HepG2 (cell line): ENCODE results near the gene MCM10. TPM values are rescaled to one million over a fixed set of nuclear protein-coding genes. Genes with fewer than 3 reads are reported as not detected.

Experiments
- ATAC-seq: fragments of 200-7000 bp; cut with Tn5 transposase; 3 replicates; pipeline ENCODE4 v1.9.1; 2020; ENCODE audit warnings: mild to moderate bottlenecking, moderate library complexity
- BruUV-seq: library from RNA; stranded (reverse); fragments of 400-500 nt; replicated peaks from 2 replicates; lab custom pipeline; 2021; lab: Mats Ljungman, UMichigan
- CTCF ChIA-PET: fragments of 300-600 bp; formaldehyde crosslinking; extraction: SDS; loops from one replicate; lab custom pipeline; 2021; ENCODE audit warnings: low total read pairs, inconsistent platforms, low intra/inter-chr PET ratio; lab: Yijun Ruan, JAX
- POLR2A ChIA-PET: fragments of 350-600 bp; sonication (Branson Sonifier 250); formaldehyde crosslinking; loops from one replicate; lab custom pipeline; 2020; ENCODE audit warnings: antibody characterized with exemption, inconsistent platforms; lab: Yijun Ruan, JAX
- DNase-seq: peaks from one replicate; pipeline ENCODE4 v3.0.0-alpha.2; 2015; ENCODE audit warnings: low spot score
- FAIRE-seq: peaks from 3 replicates; lab custom pipeline; 2011; peaks lifted over from hg19 to GRCh38; lab: Jason Lieb, UNC
- H2AFZ ChIP-seq: one replicate; pipeline ENCODE4 v1.6.1; 2011; ENCODE audit warnings: low read length, inconsistent platforms
- H3K27ac ChIP-seq: fragments of 300-600 bp; 3 replicates; pipeline ENCODE4 v1.8.0; 2011; ENCODE audit warnings: mixed run types, mild to moderate bottlenecking, mixed read lengths, low read length, inconsistent platforms; ENCODE audit not compliant: insufficient read depth; ENCODE audit errors: extremely low read length
- H3K27me3 ChIP-seq, 2 experiments: fragments of 200-600 bp in 1 of 2; 2 replicates in 1 of 2; 3 replicates in 1 of 2; pipeline versions ENCODE4 v1.6.0 to v1.8.0; 2011; ENCODE audit warnings: low read length in 2 of 2, mild to moderate bottlenecking in 2 of 2, moderate library complexity in 2 of 2, inconsistent platforms in 1 of 2; ENCODE audit not compliant: insufficient read depth in 2 of 2, control insufficient read depth in 1 of 2
- H3K36me3 ChIP-seq, 2 experiments: fragments of 200-600 bp in 1 of 2; replicated peaks in 1 of 2; 2 replicates in 1 of 2; 3 replicates in 1 of 2; pipeline versions ENCODE4 v1.5.1 to v1.8.0; 2011; ENCODE audit warnings: low read length in 2 of 2, inconsistent platforms in 1 of 2; ENCODE audit not compliant: insufficient read depth in 2 of 2, control insufficient read depth in 1 of 2
- H3K4me1 ChIP-seq: 2 replicates; pipeline ENCODE4 v1.5.1; 2012; ENCODE audit warnings: low read length, inconsistent platforms; ENCODE audit not compliant: insufficient read depth
- H3K4me2 ChIP-seq: 2 replicates; pipeline ENCODE4 v1.6.0; 2011; ENCODE audit warnings: low read depth, low read length, inconsistent platforms
- H3K4me3 ChIP-seq, 3 experiments: fragments of 200-600 bp in 1 of 3; sonication (generic), shearing (Covaris generic) in 1 of 3; replicated peaks in 1 of 3; 2 replicates each; pipeline ENCODE4 v1.5.1; 2011 to 2016; ENCODE audit warnings: low read length in 3 of 3, inconsistent platforms in 2 of 3, low read depth in 2 of 3, mild to moderate bottlenecking in 2 of 3, control low read depth in 1 of 3, mixed read lengths in 1 of 3; ENCODE audit not compliant: insufficient read depth in 1 of 3
- H3K79me2 ChIP-seq: one replicate; pipeline ENCODE4 v1.6.1; 2011; ENCODE audit warnings: low read length, inconsistent platforms; ENCODE audit not compliant: insufficient read depth
- H3K9ac ChIP-seq: 2 replicates; pipeline ENCODE4 v1.6.0; 2011; ENCODE audit warnings: mild to moderate bottlenecking, low read depth, low read length, inconsistent platforms; ENCODE audit not compliant: insufficient read depth
- H3K9me3 ChIP-seq: 2 replicates; pipeline ENCODE4 v1.5.1; 2012; ENCODE audit warnings: mild to moderate bottlenecking, low read length
- H4K20me1 ChIP-seq: 2 replicates; pipeline ENCODE4 v1.6.0; 2011; ENCODE audit warnings: inconsistent platforms, mild to moderate bottlenecking, low read length, moderate library complexity; ENCODE audit not compliant: insufficient read depth
- CEBPG ChIP-seq: IDR thresholded peaks from 2 replicates; pipeline ENCODE4 v1.6.1; 2016
- KDM5A ChIP-seq: fragments of 200-600 bp; sonication (generic); IDR thresholded peaks from 2 replicates; pipeline ENCODE4 v1.7.0; 2018; ENCODE audit warnings: antibody characterized with exemption, mild to moderate bottlenecking, low read length, borderline replicate concordance
- POLR2AphosphoS5 ChIP-seq: IDR thresholded peaks from 2 replicates; pipeline ENCODE4 v1.6.1; 2012; ENCODE audit warnings: low read depth, low read length
- POLR2G ChIP-seq: fragments of 200-400 bp; formaldehyde crosslinking; IDR thresholded peaks from 2 replicates; pipeline ENCODE4 v1.6.1; 2018; ENCODE audit warnings: mild to moderate bottlenecking, low read depth, low read length, moderate library complexity
- XBP1 ChIP-seq: sonication (generic); formaldehyde crosslinking; IDR thresholded peaks from 2 replicates; pipeline ENCODE4 v1.5.0; 2020; ENCODE audit warnings: missing genetic modification reagents
- ZFP1 ChIP-seq: IDR thresholded peaks from 2 replicates; pipeline ENCODE4 v1.6.1; 2016
- ZFP36L1 ChIP-seq: sonication (generic); formaldehyde crosslinking; IDR thresholded peaks from 2 replicates; pipeline ENCODE4 v1.8.0; 2022; ENCODE audit warnings: mild to moderate bottlenecking, missing genetic modification reagents, moderate library complexity
- ZNF263 ChIP-seq: sonication (generic); formaldehyde crosslinking; IDR thresholded peaks from 2 replicates; pipeline ENCODE4 v1.4.0; 2020; ENCODE audit warnings: missing genetic modification reagents
- ZNF549 ChIP-seq: sonication (generic); formaldehyde crosslinking; IDR thresholded peaks from 2 replicates; pipeline ENCODE4 v1.5.0; 2020; ENCODE audit warnings: missing genetic modification reagents
- ZNF563 ChIP-seq: sonication (generic); formaldehyde crosslinking; IDR thresholded peaks from 2 replicates; pipeline ENCODE4 v1.8.0; 2022; ENCODE audit warnings: mild to moderate bottlenecking, moderate library complexity, missing genetic modification reagents
- ZSCAN21 ChIP-seq: sonication (generic); formaldehyde crosslinking; IDR thresholded peaks from 2 replicates; pipeline ENCODE4 v1.8.0; 2022; ENCODE audit warnings: mild to moderate bottlenecking, missing genetic modification reagents, moderate library complexity, borderline replicate concordance
- whole genome bisulfite sequencing: methylation state at CpG from one replicate; pipeline ENCODE4 v1.1.6; 2017; ENCODE audit warnings: low lambda C conversion rate; 5-methylcytosine and 5-hydroxymethylcytosine counted together
- in situ Hi-C: cut with HindIII; loops from 2 replicates; pipeline ENCODE4 v1.10.0; 2017; ENCODE audit warnings: low pct_unique_long_range_greater_than_20kb; ENCODE audit not compliant: extremely low pct_ligation_motif_present
- intact Hi-C: fragments of 100-400 bp; cut with micrococcal nuclease; formaldehyde crosslinking; loops from one replicate; pipeline ENCODE4 v1.10.0; 2022; ENCODE audit not compliant: unreplicated experiment
- polyA plus RNA-seq, 8 experiments: library from polyadenylated mRNA; depleted of rRNA in 3 of 8; stranded (reverse) in 7 of 8; unstranded in 1 of 8; fragments of >200 nt; fragmentation: Illumina TruSeq in 4 of 8; extraction: Trizol in 4 of 8; gene quantifications; 2 replicates each; pipeline versions ENCODE4 v1.2.1 to v1.2.3, GENCODE V29; 2011 to 2016; ENCODE audit warnings: low read depth in 4 of 8, missing spikeins in 1 of 8, mixed read lengths in 1 of 8; ENCODE audit not compliant: insufficient read depth in 1 of 8
- total RNA-seq, 5 experiments: library from RNA; depleted of rRNA; stranded (reverse); fragments of >200 nt; fragmentation: Illumina TruSeq; extraction: Trizol; gene quantifications; 2 replicates each; pipeline ENCODE4 v1.2.3, GENCODE V29; 2016; ENCODE audit warnings: low read depth in 1 of 5
- TF ChIP-seq, protein P1 (sequence below): IDR thresholded peaks from 2 replicates; pipeline ENCODE4 v1.6.1; 2016; ENCODE audit warnings: missing compliant biosample characterization, missing genetic modification reagents, borderline replicate concordance
- TF ChIP-seq, protein P2 (sequence below): sonication (generic); formaldehyde crosslinking; IDR thresholded peaks from 2 replicates; pipeline ENCODE4 v1.5.0; 2020; ENCODE audit warnings: mild to moderate bottlenecking, low read depth, missing genetic modification reagents, borderline replicate concordance
- TF ChIP-seq, protein P3 (sequence below): sonication (generic); formaldehyde crosslinking; IDR thresholded peaks from 2 replicates; pipeline ENCODE4 v1.5.0; 2020; ENCODE audit warnings: mild to moderate bottlenecking, missing genetic modification reagents

The MCM10 gene
- total and polyA plus RNA-seq, 2 of the 13 experiments (the other 11 are each of a cell fraction or from before 2014, with no cell fraction given): 2.8 to 31.3 TPM

DNA sequence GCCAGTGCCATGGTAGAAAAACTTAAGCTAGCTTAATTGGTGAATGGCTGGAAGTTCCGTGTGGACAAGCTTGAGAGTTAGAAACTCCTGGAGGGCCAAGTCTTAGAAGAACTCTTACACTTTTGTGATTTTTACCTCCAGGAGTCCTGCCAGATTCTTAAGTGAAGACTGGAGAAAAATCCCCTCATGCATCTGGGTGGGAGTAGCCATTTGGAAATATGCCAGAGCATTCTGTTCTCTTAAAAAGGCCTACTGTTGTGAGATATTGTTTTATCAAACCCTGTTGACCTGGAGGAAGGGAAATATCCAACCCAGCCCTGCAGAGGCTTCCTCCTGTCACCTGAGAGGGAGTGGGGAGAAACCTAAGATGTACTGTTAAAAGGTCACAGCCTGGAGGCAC lies 17.6 kb upstream of the MCM10 start:
- Histone ChIP-seq H3K4me3 (no peak overlapping the region), H3K79me2 (no peaks in the 10 kb centered on the region), H3K9me3 (no peaks in the 10 kb centered on the region), H3K27ac (no peak overlapping the region), H3K27me3 (no peaks in the 10 kb centered on the region), H3K4me1 (peaks cover 7% of the 10 kb centered on the region; the same call in 1 of the 2 replicates), H3K36me3 (no peaks in the 10 kb centered on the region), H3K9ac (no peak overlapping the region), H4K20me1 (no peaks in the 10 kb centered on the region), H2AFZ (no peak overlapping the region)
- ChIA-PET CTCF (no interaction called here), POLR2A (no interaction called here)
- 100% methylated on average over 1 of the region's 1 CpG for WGBS
- FAIRE-seq (no peak), DNase-seq (no peak), ATAC-seq (no peak)
- intact Hi-C loops (no loop called here), in situ Hi-C loops (no loop called here)
- BruUV-seq: no TSS peak
- TF ChIP-seq, protein P1, sequence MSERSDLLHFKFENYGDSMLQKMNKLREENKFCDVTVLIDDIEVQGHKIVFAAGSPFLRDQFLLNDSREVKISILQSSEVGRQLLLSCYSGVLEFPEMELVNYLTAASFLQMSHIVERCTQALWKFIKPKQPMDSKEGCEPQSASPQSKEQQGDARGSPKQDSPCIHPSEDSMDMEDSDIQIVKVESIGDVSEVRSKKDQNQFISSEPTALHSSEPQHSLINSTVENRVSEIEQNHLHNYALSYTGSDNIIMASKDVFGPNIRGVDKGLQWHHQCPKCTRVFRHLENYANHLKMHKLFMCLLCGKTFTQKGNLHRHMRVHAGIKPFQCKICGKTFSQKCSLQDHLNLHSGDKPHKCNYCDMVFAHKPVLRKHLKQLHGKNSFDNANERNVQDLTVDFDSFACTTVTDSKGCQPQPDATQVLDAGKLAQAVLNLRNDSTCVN (CRISPR knock-in tag): no peak
- TF ChIP-seq ZFP36L1 (CRISPR knock-in tag): no peak
- no peak for TF ChIP-seq POLR2G
- no peak for TF ChIP-seq CEBPG
- no peak for TF ChIP-seq XBP1 (CRISPR knock-in tag)
- TF ChIP-seq, protein P2, sequence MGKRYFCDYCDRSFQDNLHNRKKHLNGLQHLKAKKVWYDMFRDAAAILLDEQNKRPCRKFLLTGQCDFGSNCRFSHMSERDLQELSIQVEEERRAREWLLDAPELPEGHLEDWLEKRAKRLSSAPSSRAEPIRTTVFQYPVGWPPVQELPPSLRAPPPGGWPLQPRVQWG: no peak
- no peak for TF ChIP-seq ZNF263 (CRISPR knock-in tag)
- TF ChIP-seq ZNF549 (CRISPR knock-in tag): no peak
- TF ChIP-seq ZNF563 (CRISPR knock-in tag): no peak
- TF ChIP-seq POLR2AphosphoS5: no peak
- no peak for TF ChIP-seq ZFP1 (CRISPR knock-in tag)
- no peak for TF ChIP-seq KDM5A
- TF ChIP-seq ZSCAN21 (CRISPR knock-in tag): no peak
- TF ChIP-seq, protein P3, sequence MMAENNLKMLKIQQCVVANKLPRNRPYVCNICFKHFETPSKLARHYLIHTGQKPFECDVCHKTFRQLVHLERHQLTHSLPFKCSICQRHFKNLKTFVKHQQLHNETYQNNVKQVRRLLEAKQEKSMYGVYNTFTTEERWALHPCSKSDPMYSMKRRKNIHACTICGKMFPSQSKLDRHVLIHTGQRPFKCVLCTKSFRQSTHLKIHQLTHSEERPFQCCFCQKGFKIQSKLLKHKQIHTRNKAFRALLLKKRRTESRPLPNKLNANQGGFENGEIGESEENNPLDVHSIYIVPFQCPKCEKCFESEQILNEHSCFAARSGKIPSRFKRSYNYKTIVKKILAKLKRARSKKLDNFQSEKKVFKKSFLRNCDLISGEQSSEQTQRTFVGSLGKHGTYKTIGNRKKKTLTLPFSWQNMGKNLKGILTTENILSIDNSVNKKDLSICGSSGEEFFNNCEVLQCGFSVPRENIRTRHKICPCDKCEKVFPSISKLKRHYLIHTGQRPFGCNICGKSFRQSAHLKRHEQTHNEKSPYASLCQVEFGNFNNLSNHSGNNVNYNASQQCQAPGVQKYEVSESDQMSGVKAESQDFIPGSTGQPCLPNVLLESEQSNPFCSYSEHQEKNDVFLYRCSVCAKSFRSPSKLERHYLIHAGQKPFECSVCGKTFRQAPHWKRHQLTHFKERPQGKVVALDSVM: no peak
- TF ChIP-seq, all 625 proteins: peak for 0
- no peak overlapping the region for H3K4me2 ChIP-seq
